Stimulated activated CD4-positive, alpha-beta T cell treated with anti-CD3 and anti-CD28 coated beads, Interleukin-4, amount 100 ng/mL, for 4 hours (primary cell): ENCODE data around the gene KCNIP4.
"Not testable (repeated sequence)": the region's sequence is repeated elsewhere in the genome, so short reads cannot be mapped to it uniquely, and the experiment has no call there.

Experiments
- DNase-seq, 2 experiments: peaks; one replicate each; pipeline ENCODE4 v3.0.0-alpha.2; 2020

The KCNIP4 gene

DNA sequence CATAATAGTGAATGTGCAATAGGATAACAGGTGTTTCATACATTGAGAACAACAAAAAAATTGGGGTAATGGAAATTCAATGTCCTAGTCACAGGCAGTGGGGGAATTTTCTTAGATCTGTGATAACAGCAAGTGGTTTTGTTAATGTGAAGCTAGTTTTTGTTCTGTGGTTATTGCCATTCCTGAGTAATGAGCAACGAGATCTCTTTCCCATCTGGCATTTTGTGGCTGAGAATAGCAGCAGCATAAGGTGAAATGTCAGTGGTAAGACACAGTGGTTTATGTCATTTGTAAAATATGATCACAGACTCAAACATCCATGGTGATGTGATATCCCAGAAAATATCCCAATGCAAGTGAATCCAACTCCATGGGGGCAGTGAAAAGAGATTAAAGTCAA, 497.5 kb downstream of the KCNIP4 start:
- DNase-seq = no peak

DNA sequence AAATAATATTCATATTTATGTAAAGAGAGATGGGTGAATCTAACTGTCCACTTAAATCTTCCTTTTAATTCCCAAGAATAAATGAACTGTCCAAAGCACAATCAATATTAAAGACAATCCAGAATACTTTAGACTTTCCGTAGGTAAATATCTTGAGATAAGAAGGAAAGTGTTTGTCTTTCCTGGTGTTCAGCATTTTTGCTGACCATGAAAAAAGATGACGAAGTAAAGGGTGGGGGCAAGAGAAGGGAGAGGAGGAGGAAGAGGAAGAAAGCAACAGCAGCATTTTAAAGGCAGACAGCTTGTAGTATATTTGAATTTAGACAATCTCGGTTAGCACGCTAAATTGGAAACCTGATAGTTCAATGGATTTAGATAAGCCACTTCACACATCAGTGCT, 498.2 kb downstream of the KCNIP4 start:
- no peak for DNase-seq

DNA sequence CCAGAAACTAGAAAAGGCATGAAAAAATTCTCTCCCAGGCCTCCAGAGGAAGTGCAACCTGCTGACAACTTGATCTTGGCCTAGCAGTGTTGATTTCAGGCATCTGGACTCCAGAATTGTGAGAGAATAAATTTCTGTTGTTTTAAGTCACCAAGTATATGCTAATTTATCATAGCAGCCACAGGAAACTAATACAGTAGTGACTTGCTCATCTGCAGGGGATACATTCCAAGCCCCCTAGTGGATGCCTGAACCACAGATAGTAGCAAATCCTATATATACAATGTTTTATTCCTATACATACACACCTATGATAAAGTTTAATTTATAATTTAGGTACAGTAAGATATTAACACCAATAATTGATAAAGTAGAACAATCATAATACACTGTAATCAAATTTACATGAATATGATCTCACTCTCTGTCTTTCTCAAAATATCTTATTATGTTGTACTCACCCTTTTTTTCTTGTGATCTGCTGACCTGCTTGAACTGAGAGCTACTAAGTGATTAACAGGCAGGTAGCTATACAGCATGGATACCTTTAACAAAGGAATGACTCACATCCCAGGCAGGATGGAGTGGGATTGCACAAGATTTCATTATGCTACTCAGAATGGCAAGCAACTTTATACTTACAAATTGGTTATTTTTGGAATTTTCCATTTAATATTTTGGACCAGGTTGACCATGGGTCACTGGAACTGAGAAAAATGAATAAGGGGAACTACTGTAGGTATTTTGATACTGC, 501.1 kb downstream of the KCNIP4 start:
- no peak for DNase-seq

DNA sequence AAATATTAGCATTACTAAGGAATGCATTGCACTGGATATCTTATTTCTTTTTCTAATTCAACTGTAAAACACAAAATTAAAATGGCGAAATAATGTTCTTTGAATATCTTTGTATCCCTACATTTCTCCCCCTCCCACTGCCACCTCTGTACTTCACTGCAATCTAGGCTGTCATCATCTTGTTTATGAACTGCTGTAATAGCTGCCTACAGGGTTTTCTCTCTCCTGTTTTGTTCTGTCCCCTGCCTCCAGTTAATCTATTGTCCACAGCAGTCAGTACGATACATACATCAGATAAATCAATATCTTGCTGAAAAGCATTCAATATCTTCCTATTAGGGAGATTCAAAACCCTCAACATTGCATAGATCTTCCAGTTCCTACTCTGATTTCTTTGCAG, 528.4 kb downstream of the KCNIP4 start:
- DNase-seq = no peak

DNA sequence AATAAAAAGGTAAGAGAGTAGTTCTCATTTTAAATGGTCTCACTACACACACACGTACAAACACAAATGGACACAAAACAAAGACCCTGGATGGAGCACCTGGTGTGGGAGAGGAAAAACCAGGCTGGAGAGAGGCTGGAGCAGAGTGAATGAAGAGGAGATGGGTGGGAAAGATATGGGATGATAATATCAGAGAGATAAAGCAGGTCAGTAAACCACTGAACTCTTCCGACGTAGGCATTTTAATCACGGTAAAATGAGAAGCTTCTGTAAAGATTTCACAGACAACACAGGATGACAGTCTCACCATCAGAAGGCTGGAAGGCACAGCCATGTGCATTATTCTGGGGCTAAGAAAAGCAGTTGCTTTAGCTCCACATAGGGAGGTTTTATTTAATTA, 532.8 kb downstream of the KCNIP4 start:
- no peak for DNase-seq

DNA sequence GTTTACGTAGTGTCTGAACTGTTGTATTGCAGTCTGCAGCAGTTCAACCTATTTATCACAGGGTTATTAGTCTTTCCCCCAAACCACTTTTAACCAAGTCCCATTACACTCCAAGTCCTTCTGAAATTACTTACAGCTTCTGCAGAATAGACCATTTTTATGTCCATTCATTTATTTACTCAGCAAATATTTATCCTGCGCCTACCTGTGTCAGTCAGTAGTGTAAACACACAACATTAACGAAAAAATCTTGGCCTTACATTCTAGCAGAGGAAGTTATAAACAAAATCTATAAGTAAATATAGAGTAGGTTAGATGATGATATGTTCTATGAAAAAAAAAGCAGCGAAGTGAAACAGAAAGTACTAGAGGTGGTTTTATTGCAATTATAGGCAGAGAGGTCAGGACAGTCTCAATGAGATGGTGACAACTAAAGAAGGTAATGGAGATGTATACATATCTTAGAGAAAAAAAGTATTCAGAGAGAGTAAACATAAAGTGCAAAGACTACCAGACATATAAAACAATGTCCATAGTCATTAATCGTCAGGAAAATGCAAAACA, 534.7 kb downstream of the KCNIP4 start:
- DNase-seq = no peak

DNA sequence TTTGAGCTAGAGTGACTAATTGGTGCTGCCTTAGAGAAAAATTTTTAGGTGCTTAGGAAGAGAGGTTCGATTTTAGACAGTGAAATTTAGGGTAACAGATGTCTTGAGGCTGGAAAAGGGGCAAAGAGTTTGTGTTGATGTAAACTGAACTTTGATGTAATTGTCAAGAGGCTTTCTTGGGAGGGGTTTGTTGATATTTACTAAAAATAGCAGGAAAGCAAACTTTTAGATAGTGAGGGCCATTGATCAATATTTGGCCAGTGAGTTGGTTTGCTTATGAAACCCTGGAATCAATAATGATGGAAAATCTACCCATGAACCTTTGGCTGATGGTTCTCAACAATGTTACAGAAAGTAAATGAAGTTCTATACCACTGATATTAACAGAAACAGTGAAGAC, 537.5 kb downstream of the KCNIP4 start:
- no peak for DNase-seq

DNA sequence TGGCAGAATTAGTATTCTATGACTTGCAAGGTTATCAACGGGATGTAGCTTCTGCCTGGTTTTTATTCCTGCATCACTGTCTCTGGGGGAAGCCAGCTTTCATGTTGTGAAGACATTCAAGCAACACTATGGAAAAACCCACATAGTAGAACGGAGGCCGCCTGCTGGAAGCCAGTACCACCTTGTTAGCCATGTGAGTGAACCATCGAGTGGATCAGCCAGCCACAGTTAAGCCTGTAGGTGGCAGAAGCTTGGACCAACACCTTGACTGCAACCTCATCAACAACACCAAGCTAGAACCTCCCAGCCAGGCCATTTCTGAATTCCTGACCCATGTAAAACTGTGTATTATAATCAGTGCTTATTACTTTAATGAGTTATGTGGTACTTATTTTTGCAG, 538.2 kb downstream of the KCNIP4 start:
- DNase-seq = no peak

DNA sequence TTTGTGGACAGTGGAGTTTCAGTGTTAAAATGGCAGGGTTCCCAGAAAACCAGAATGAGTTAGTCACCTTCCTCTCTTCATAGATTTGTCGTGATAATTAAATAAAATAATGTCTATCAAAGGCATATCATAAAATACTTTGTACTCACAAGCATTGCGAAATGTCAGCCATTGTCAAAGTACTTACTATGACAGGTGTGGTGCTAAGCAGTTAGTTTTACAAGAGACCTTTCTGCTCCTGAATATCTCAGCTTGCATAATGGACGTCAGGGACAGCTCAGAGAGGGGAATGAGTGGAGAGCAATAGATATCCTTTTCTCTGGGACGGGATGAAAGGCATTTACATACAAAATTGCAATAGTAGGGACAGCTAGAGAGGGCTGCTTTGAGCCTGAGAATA, 560.9 kb downstream of the KCNIP4 start:
- DNase-seq = no peak

DNA sequence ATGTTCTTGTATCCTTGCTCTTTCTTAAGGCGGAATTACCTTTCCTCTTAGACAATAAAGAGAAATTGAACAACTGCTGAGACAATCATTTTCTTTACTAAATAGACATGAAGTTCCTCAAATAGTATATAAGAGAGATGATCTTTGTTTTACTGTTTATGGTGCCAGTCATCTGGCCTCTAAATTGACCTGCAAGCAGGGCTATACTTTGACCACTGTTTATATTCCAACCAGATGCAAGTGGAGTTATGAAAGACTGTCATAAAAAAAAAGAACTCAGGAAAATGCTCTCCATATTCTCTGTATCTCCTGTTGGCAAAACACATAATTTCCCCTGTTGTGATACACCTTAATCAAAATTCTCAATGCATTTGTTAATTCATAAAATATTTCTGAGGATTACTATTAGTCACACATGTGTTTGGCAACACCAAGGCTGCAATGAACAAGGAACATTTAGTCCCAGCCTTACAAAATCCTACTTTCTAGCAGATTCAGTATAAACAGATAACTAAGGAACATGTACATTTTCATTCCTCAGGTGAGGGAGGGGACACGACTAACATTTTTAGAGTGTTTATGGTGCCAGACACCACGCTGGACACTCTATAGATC, 562.3 kb downstream of the KCNIP4 start:
- DNase-seq = no peak

DNA sequence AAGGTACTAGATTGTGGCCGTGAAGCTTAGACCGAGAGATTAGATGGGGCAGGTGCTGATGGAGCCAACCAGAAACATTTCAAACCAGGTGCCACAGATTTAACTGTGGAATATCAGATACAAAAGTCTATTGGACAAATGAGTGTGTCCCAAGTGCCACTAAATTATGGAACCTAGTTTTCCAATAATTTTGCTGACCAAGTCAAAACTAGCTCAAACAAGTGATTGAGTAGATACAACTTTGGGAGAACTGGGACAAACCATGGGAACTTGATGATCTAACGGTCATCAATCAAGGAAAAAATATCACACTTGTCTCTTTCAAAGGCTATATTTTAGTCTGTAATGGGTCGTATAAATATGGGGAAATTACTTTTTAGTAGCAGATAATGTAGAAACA, 562.9 kb downstream of the KCNIP4 start:
- no peak for DNase-seq

DNA sequence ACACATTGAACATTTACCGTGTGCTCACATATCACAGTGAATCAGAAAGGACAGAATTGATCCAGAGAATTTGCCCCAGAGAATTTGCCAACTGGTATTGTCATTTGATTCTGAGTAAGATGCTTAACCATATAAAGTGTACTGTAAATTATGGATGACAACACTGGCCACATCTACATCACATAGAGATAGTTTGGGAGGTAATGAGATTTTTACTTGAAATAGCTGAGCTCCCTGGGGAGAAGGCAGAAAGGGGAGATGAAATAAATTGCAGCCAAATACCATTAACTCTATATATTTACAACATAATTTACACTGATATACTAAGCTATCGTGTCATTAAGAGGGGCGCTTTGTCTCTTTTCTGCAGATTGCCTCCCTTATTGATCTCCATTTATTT, 564.0 kb downstream of the KCNIP4 start:
- no peak for DNase-seq

DNA sequence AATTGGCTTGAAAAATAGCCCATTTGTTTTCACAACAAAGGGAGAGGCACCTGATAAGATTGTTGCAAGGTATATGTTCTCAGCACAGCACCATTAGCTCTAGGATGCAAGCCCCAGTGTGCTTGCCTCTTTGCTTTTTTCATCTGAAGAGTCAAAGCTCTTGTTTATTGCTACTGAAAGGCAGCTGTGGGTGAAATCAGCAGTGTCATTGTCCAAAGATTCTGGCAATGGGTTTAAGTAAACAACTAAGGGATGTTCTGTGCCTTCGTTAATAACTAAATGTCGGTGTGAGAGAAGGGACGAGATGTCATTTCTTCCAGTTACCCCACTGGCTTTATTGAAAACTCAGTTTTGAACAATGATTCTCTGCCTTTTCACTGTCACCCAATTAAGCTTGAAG, 567.7 kb downstream of the KCNIP4 start:
- DNase-seq = no peak

DNA sequence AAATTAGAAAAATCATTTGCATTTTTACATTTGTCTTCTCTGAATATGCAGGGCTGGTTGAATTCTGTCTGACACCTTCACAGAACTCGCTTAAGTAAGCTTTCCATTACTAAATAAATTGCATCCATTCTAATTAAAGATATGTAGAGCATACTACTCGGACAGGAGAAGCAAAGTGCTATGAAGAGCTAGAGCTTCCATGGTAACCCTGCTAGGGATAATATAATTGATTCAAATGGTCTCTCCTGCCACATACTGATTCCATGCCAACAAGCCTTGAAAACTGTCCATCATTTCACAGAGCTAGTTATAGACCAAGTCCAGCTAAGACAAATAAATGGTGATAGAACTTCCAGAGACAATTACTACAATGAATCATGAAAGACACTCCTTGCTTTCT, 571.5 kb downstream of the KCNIP4 start:
- DNase-seq = no peak

DNA sequence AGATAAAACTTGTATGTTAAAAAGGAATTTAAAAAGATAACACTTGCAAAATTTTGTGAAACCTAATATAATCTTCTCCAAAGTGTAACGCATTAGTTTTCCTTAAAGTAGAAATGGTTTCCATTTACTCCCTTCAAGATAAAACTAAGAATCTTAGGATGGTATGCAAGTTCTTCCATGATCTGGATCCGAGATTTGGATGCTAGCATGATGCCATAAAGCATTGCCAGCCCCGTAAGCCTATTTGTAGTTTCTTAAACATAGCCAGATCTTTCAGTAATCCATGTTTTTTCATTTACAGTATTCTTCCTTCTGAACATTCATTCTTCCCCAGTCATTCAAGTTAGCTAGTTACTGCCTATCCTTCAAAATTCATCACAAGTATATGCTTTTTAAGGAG, 572.4 kb downstream of the KCNIP4 start:
- no peak for DNase-seq

DNA sequence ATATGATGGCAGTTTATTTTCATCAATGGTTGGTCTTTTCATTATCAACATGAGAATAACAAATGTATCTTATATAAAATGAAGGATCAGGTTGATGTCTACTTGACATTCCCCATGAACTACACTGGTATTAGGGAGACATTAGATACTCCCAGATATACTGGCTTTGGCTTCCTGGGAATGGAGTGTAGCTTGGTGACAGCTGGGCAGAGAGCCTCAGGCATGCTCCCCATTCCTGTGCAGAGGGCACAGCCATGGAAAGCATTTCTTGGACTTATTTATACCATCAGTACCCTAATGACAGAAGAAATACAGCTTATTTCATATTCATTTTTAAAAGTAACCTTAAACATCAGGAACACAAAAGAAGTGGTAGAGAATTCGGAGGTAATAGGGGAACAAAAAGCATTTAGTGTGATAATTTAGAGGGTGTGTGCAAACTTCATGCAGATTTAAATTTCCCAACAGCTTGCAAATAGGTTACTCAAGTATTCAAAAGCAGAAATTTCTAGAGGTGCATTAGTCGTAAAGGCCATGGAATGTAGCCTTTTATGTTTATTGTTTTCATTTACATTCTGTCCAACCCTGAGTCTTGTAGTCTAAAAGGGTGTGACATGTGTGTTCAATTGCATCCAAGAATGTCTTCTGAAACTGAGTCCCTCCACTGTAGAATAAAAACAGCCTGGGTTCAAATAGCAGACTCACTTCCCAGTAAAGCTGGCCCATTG, 573.8 kb downstream of the KCNIP4 start:
- DNase-seq = no peak

DNA sequence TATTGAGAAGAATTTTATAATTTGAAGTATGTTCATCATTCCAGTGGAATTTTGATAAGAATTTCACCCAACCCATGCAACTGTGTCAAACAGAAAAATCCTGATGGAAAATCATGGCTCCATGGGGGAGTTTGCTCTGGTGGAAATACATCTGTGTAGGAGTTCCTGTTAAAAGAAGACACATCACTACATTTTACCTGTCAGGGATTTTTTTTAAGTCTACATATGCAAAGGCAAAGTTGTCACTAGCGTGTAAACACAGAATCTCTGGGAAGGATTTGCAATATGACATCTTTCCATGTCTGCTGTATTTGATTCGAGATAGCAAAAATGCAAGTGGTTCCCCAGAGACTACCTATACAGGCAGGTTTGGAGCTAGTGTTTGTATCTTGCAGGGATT, 581.0 kb downstream of the KCNIP4 start:
- DNase-seq = no peak

DNA sequence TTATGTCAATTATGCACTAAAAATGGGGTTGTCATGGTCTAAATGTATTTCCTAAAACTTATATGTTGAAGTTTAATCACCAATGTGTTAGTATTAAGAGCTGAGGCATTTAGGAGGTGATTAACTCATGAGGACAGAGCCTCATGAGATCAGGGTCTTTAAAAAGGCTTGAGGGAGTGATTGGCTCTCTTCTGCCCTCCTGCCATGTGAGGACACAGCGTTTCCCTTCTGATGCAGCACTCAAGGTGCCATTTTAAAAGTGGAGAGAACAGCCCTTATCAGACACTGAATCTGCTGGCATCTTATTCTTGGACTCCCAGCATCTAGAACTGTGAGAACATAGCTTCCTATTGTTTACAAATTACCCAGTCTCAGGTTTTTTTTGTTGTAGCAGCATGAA, 581.7 kb downstream of the KCNIP4 start:
- DNase-seq = no peak

DNA sequence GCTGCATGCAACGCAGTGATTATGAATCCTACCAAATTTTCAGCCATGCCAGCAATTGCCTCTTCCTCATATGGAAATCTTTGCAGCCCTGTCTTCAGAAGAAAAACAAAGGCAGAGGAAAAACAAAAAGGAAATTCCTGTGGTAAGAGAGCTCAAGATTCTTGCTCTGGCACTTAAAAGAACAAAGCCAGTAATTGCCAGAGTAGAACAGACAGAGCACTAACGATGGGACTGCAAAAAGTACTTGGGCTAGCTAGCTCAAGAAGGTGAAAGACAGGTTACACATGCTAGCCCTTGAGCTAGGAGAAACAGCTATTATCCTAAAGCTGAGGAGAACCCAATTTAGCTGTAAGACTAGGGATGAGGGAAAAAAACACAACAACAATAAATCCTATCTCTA, 582.3 kb downstream of the KCNIP4 start:
- DNase-seq = no peak

DNA sequence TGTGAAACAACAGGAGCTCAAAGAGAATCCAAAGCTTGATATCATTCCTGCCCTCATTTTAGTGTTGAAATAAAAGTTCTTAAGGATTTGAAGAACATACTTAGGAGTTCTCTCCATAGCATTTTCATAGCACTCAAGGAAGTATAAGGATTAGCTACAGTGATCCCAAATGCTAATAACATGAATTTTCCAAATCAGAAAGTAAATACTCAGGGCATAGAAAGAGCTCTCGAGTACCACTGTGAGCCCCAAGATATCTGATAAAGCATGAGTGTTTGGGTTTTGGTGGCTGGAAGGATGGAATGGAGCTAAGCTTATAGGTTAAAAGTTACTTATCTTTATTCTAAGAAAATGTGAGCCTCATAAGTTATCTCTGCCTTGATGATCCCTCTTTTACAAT, 584.9 kb downstream of the KCNIP4 start:
- no peak for DNase-seq

DNA sequence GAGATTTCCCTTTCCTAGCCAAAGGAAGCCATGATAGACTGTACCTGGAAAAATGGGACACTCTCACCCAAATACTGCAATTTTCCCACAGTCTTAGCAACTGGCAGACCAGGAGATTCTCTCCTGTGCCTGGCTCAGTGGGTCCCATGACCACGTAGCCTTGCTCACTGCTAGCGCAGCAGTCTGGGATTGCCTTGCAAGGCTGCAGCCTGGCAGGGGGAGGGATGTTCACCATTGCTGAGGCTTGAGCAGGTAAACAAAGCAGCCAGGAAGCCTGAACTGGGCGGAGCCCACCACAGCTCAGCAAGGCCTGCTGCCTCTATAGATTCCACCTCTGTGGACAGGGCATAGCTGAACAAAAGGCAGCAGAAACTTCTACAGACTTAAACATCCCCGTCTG, 596.2 kb downstream of the KCNIP4 start:
- not testable (repeated sequence) for DNase-seq

DNA sequence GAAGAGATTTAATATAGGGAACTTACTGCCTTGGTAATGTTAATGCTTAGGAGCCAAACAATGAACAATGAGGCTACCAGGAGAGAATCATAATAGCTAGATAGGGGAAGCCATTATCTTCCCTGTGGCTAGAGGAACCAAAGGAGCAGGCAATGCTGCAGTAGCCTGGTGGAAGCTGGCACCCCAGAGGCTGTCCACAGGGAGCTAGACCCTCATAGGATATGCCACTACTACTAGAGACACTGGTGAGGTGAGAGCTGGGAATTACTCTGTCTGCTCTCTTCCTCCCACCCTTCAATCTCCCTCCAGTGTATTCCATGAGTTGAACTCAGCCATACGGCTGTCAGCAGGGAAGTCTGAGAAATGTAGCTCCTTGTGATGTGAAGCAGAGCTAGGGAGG, 601.4 kb downstream of the KCNIP4 start:
- no peak for DNase-seq

DNA sequence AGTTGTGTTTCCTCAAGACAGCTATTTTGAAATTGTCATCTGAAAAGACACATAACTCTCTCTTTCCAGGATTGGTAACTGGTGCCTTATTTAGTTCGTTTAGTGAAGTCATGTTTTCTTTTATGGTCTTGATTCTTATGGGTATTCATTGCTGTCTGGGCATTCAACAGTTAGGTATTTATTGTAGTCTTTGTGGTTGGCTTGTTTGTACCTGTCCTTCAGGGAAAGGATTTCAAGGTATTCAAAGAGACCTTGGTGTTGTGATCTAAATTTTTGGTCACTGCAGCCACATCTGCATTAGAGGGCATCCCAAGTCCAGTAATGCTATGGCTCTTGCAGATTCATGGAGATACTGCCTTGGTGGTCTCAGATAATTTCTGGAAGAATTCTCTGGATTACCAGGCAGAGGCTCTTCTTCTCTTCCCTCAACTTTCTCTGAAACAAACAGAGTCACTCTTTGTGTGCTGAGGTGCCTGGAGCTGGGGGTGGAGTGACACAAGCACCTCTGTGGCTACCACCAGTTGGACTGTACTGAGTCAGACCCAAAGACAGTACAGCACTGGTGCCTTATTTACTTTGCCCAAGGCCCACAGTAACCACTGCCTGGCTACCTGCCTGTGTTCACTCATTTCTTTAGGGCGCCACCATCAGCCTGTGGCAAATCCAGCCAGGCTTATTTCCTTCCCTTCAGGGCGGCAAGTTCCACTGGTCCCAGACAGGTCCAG, 620.4 kb downstream of the KCNIP4 start:
- no peak for DNase-seq
